ENCODE results near the gene POU2AF2.

POU2AF2 gene

DNA sequence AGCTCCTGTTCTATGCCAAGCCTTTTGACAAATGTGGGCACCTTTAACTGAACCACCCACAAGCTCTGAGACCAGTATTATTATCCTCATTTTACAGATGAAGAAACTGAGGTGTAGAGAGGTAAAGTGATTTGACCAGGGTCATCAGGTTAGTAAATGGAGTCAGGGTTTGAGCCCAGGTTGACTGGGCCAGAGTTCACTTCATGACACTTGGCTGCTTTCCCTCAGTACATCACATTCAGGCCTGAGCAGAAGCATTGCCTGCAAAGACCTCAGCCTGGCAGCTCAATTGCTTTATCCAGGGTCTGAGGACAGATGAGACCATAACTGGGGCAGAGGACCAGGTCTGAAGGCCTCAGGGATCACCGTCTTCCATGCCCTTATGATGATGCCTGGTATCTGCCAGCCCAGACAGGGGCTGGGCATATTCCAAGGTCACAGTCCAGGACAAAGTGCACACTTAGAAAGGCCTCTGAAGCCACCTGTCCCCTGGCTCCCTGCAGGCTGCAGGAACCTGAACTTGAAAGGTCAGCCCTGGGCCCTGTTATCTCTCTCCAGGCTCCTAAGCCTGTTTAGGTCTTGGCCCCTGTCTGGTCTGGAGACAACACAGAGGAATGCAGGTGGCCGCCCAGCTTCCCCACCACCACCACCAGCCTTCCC lies 84.8 kb downstream of the POU2AF2 start:
- no peak for DNase-seq (ENCODE audit: low read depth in 2 of 2)

DNA sequence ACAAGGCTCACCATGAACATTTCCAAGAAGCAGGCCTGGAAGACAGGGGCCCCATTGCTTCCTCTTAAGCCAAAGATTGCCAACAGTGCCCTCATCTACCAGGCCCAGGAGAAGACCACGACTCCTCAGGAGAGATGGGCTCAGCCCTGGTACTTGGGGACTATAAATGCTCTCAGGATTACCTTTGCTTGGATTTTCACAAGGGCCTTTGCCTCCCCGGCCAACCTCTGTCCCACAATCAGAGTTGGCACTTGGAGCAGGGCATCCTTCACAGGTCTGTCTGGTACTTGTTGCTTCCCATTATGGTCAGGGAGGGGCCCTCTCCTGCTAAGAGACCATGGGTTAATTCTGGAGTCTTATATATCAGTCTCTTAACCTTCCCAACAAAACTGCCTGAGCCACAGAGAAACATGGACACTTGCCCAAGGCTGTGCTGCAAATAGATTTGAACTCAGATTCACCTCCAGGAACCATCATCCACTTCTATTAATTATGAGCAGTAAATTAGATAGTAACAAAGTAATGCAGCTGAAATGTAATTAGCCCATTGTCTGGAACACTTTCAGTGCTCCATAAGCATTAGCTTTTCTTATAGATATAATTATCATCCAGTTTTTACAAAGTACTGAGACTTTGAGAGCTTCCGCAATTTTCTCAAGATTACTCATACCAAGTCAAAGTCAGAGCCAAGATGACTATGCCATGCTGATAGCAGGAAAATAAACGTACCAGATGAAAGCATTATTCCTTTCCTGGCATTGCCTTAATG lies 86.4 kb downstream of the POU2AF2 start:
- DNase-seq (ENCODE audit: low read depth in 2 of 2), result no peak

DNA sequence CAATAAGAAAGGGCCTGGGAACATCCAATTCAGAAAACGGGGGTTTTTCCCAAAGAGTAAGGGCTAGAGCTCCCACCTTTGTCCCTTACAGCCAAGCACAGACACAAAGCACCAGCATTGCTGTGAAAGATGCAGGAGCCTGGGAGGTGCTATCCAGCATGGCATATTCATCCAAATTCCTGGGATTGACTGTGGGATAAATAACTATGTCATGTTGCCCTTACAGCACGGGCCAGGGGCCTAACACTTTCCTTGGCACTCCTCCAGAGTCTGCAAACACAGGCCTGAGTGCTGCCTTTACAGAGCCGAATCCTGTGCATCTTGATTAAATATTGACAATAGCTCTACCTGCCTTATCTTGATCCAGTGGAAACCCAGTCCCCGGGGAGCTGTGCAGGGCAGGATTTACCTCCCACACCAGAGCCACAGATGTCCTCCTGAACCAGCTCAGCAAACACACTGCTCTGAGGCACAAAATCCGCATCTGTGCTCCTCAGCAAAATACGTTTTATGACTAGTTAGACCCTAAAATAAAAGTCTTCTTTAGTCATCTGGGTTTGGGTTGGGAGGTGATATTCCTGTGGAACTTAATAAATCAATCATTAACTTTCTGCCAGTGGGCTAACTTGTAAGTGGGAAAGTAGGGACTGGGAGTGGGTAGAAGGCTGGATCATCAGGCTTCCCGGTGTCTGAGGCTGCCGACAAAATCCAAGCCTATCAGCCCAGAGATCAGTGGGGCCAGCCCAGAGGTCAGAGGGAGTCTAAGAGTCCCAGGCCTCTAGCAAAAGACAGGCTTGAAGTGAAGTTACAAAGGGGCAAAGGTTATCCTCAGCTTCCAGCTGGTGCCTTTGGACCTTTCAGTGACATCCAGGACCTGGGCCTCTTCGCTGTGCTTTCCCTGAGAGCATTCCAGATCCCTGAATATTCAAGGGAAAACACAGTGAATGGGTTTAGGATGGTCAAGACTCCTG lies 89.3 kb downstream of the POU2AF2 start:
- DNase-seq (ENCODE audit: low read depth in 2 of 2), result no peak

- no peak for DNase-seq (ENCODE audit: low read depth in 2 of 2)
Observed at GRCh38 chr11:111335549-111335948, 90.0 kb downstream of the POU2AF2 start.

Measured in stimulated activated CD4-positive, alpha-beta T cell treated with anti-CD3 and anti-CD28 coated beads, Interleukin-1b, Interleukin-23, amount 100 ng/mL, for 4 hours (primary cell).